Aorta (tissue), 5 donors: ENCODE measurements around the gene IDE. TPM values are rescaled to one million over a fixed set of nuclear protein-coding genes. Genes with fewer than 3 reads are reported as not detected.
A peak's percentile ranks its signal among the peaks of the same experiment; 100 is the strongest.

ENCODE experiments used
- ATAC-seq: fragments of 200-7000 bp; cut with Tn5 transposase; one replicate; pipeline ENCODE4 v1.9.1; 2022; ENCODE audit warnings: moderate library complexity; ENCODE audit not compliant: low FRiP score
- DNase-seq, 2 donors: peaks; one replicate each; pipeline ENCODE4 v3.0.0-alpha.2; 2020
- H3K27ac ChIP-seq, 2 donors: one replicate each; pipeline ENCODE4 v1.5.1; 2013; ENCODE audit warnings: low read length in 2 of 2, mild to moderate bottlenecking in 2 of 2, moderate library complexity in 2 of 2, control low read depth in 1 of 2, inconsistent platforms in 1 of 2, low read depth in 1 of 2
- H3K27me3 ChIP-seq, 2 donors: one replicate each; pipeline ENCODE4 v1.6.1; 2013; ENCODE audit warnings: control low read depth in 1 of 2, low read length in 1 of 2, mild to moderate bottlenecking in 1 of 2, moderate library complexity in 1 of 2; ENCODE audit not compliant: insufficient read depth in 2 of 2, control insufficient read depth in 1 of 2
- H3K36me3 ChIP-seq, 2 donors: one replicate each; pipeline ENCODE4 v1.6.1; 2013; ENCODE audit warnings: control low read depth in 1 of 2, low read length in 1 of 2, mild to moderate bottlenecking in 1 of 2; ENCODE audit not compliant: insufficient read depth in 2 of 2, control insufficient read depth in 1 of 2
- H3K4me1 ChIP-seq, 2 donors: one replicate each; pipeline ENCODE4 v1.6.1; 2013; ENCODE audit warnings: low read length in 2 of 2, control low read depth in 1 of 2, mild to moderate bottlenecking in 1 of 2, moderate library complexity in 1 of 2; ENCODE audit not compliant: insufficient read depth in 2 of 2, control insufficient read depth in 1 of 2
- H3K4me3 ChIP-seq, 2 donors: one replicate each; pipeline ENCODE4 v1.5.1; 2013; ENCODE audit warnings: low read length in 2 of 2, control low read depth in 1 of 2, mild to moderate bottlenecking in 1 of 2
- H3K9me3 ChIP-seq: one replicate; pipeline ENCODE4 v1.6.1; 2013; ENCODE audit warnings: mild to moderate bottlenecking, low read length; ENCODE audit not compliant: control insufficient read depth
- WGBS, 2 donors: extraction: QIAGEN DNeasy Blood & Tissue Kit; methylation state at CpG; one replicate each; pipeline ENCODE4 v1.1.7; 2013; 5-methylcytosine and 5-hydroxymethylcytosine counted together
- intact Hi-C, 2 donors: fragments of 100-400 bp; cut with DNase I; formaldehyde crosslinking; loops; one replicate each; pipeline versions ENCODE4 v1.14.2 to v1.15.0; 2022
- polyA plus RNA-seq, 2 donors: library from polyadenylated mRNA; stranded (reverse); fragments of 200-250 nt; gene quantifications; one replicate each; pipeline ENCODE4 v1.2.3, GENCODE V29; 2013
- total RNA-seq, 2 donors: library from RNA; stranded (reverse); fragmentation: NEBNext Ultra II Directional; extraction: Animal tissue kit (Norgen Biotek cat#: 25700); gene quantifications; one replicate each; pipeline ENCODE4 v1.2.1, GENCODE V29; 2021
- donor health status: healthy with polysubstance abuse.
- donor health status: Bipolar disorder and iron deficiency.
- donor health status: DM: no; HTN: no; CAD: no.
- donor health status: DM: no; HTN: no; CAD: no.
- donor health status: DM: yes; HTN: yes; CAD: no.

The IDE gene
- total and polyA plus RNA-seq, 4 donors = 8.8 to 42.3 (median 21.0) TPM

DNA sequence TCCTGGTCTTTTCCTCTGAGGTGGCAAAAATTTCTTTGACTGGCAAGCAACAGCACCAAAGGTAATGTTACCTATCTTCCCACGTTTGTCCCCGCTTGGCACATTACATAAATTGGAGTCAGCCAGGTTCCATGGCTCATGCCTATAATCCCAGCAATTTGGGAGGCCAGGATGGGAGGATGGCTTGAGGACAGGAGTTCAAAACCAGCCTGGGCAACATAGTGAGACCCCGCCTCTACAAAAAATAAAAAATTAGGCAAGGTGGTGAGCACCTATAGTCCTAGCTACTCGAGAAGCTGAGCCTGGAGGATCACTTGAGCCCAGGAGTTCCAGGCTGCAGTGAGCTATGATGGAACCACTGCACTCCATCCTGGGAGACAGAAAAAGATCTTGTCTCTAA is 139.5 kb downstream of the IDE start:
- Histone ChIP-seq H3K36me3 (no peaks in the 10 kb centered on the region), H3K4me1 (no peaks in the 10 kb centered on the region), H3K27me3 (no peaks in the 10 kb centered on the region), H3K9me3 (no peaks in the 10 kb centered on the region), H3K27ac (no peak overlapping the region), H3K4me3 (no peak overlapping the region)
- no peak for DNase-seq
- no peak for ATAC-seq
- WGBS, 2 donors = 91 to 95% methylated on average over 4 of the region's 4 CpGs
- intact Hi-C loops = loop anchor here (2.0 to 10.0 kb wide), 2 partner anchors 348 to 510 kb away; partner anchors contain the start of gene BTAF1 (in 1 of the 2)

- intact Hi-C loops = loop anchor here in 1 of 2 donors (10.0 kb wide), 1 partner anchor 508 kb away; the partner anchor contains the start of gene BTAF1
- H3K4me3 ChIP-seq = no peak overlapping the region
- no peaks in the 10 kb centered on the region for H3K9me3 ChIP-seq
- no peak for ATAC-seq
- no peaks in the 10 kb centered on the region for H3K27me3 ChIP-seq
- no peaks in the 10 kb centered on the region for H3K4me1 ChIP-seq
- no peak for DNase-seq
- no peak overlapping the region for H3K27ac ChIP-seq
- 47 to 57% methylated on average over 4 of the region's 4 CpGs for WGBS, 2 donors
- H3K36me3 ChIP-seq = no peaks in the 10 kb centered on the region
These were observed 141.3 kb downstream of the IDE start for GRCh38 chr10:92432596-92432995.

DNA sequence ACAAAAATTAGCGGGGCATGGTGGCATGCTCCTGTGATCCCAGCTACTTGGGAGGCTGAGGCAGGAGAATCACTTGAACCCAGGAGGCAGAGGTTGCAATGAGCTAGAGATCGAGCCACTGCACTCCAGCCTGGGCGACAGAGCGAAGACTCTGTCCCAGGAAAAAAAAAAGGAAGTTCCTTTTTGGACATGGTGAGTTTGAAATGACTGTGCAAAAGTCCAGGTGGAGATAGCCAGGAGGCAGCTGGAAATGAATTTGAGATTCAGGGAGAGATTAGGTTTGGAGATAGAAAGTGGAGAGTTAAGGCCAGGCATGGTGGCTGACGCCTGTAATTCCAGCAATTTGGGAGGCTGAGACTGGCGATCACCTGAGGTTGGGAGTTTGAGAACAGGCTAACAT is 143.8 kb downstream of the IDE start:
- DNase-seq (no peak), ATAC-seq (no peak)
- no peaks in the 10 kb centered on the region for H3K27me3 ChIP-seq
- no peaks in the 10 kb centered on the region for H3K36me3 ChIP-seq
- 94 to 95% methylated on average over 6 of the region's 6 CpGs for WGBS, 2 donors
- no peaks in the 10 kb centered on the region for H3K9me3 ChIP-seq
- no peak overlapping the region for H3K4me3 ChIP-seq
- no peak overlapping the region for H3K27ac ChIP-seq
- H3K4me1 ChIP-seq = no peaks in the 10 kb centered on the region
- intact Hi-C loops = loop anchor here in 1 of 2 donors (10.0 kb wide), 1 partner anchor 505 kb away; the partner anchor contains the start of gene BTAF1

DNA sequence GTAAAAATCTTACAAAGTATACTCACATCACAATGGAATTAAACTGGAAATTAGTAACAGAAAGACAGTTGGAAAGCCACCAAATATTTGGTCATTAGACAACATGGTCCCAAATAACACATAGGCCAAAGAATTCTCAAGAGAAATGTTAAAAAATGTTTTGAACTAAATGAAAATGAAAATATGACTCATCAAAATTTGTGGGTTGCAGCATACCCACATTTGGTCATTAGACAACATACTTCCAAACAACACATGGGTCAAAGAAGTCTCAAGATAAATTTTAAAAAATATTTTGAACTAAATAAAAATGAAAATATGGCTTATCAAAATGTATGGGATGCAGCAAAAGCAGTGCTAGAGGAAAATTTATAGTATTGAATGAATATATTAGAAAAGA is 152.3 kb downstream of the IDE start:
- no peak overlapping the region for H3K4me3 ChIP-seq
- no peaks in the 10 kb centered on the region for H3K4me1 ChIP-seq
- H3K27ac ChIP-seq = no peak overlapping the region
- no peaks in the 10 kb centered on the region for H3K36me3 ChIP-seq
- peaks cover 1% of the 10 kb centered on the region for H3K9me3 ChIP-seq
- DNase-seq = no peak
- no peaks in the 10 kb centered on the region for H3K27me3 ChIP-seq
- no peak for ATAC-seq
- intact Hi-C loops = no loop called here

GRCh38 chr10:92420546-92421275 is 153.2 kb downstream of the IDE start:
- H3K27ac ChIP-seq = no peak overlapping the region
- H3K4me1 ChIP-seq = no peaks in the 10 kb centered on the region
- intact Hi-C loops = no loop called here
- DNase-seq (no peak), ATAC-seq (no peak)
- H3K9me3 ChIP-seq = peaks cover 1% of the 10 kb centered on the region
- peak overlapping the region; percentile 4 to 14 for H3K4me3 ChIP-seq
- no peaks in the 10 kb centered on the region for H3K36me3 ChIP-seq
- 11 to 13% methylated on average over 46 of the region's 46 CpGs for WGBS, 2 donors
- H3K27me3 ChIP-seq = no peaks in the 10 kb centered on the region

DNA sequence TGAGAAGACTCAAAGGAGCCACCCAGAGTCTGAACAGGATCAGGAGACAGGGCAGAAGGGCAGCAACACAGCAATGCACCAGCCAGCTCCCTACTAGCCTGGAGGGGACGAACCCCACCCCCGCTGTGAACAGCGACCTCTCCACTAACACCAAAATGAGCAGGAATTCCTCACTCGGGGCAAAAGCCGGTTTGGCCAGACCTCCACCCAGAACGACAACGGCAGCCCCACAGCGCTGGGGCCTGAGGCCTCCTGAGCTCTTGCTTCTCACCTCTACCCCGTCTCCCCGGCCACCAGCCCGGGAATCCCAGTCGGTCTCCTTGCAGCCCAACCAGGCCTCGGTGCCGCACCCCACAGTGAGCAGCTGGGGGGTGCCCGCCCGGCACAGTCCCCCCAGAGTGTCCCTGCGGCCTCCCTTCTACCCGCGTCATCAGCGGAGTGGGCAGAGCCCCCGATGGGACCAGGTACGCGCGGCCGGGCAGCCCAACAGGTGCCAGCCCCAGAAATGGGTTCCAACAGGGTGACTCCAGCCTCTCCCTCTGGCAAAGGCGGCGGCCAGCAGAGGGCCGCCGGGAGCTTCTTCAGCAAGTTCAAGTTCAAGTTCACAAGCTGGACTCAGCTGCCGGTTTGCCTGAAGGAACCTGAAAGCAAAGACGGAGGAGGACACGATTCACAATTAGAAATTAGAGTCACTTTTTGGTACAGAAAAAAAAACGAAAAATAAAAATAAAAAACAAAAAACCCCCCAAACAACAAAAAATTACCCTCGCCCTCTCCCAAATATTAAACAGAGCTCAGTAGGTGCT is 153.9 kb downstream of the IDE start:
- Histone ChIP-seq H3K27me3 (no peaks in the 10 kb centered on the region), H3K27ac (no peak overlapping the region), H3K36me3 (no peaks in the 10 kb centered on the region), H3K4me1 (no peaks in the 10 kb centered on the region), H3K9me3 (peaks cover 1% of the 10 kb centered on the region), H3K4me3 (peak overlapping the region; percentile 4 to 14)
- intact Hi-C loops = no loop called here
- peak; percentile 67 to 79 for DNase-seq
- ATAC-seq = peak; percentile 73
- 31 to 35% methylated on average over 33 to 34 of the region's 34 CpGs for WGBS, 2 donors

GRCh38 chr10:92418891-92419290 is 155.0 kb downstream of the IDE start:
- intact Hi-C loops = no loop called here
- no peak for DNase-seq
- no peak overlapping the region for H3K27ac ChIP-seq
- no peaks in the 10 kb centered on the region for H3K4me1 ChIP-seq
- no peak overlapping the region for H3K4me3 ChIP-seq
- 90% methylated on average over 7 of the region's 7 CpGs for WGBS, 2 donors
- no peaks in the 10 kb centered on the region for H3K27me3 ChIP-seq
- ATAC-seq = no peak
- no peaks in the 10 kb centered on the region for H3K36me3 ChIP-seq
- peaks cover 1% of the 10 kb centered on the region for H3K9me3 ChIP-seq

DNA sequence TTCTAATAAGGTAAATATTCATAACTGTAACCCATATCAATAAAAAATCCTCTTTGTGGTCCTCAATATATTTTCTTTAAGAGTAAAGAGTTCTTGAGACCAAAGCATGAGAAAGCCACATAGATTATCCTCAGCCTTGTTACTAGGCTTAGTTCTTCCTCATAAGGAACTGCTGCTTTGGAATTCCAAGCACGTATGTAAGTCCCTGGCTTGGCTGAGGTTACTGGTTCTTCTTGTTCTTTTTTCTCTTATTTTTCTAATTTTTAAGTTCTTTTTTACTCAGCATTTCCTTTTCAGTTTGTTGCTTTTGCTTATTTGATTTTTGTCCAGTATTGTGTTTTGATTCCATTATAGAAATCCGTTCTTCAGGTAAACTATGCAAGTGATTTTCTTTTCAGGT is 155.7 kb downstream of the IDE start:
- intact Hi-C loops = no loop called here
- no peaks in the 10 kb centered on the region for H3K4me1 ChIP-seq
- H3K27ac ChIP-seq = no peak overlapping the region
- H3K27me3 ChIP-seq = no peaks in the 10 kb centered on the region
- WGBS, 2 donors = 71% methylated on average over 2 of the region's 2 CpGs
- DNase-seq = no peak
- no peak overlapping the region for H3K4me3 ChIP-seq
- H3K9me3 ChIP-seq = peaks cover under 1% of the 10 kb centered on the region
- ATAC-seq = no peak
- no peaks in the 10 kb centered on the region for H3K36me3 ChIP-seq

- Histone ChIP-seq H3K9me3 (no peaks in the 10 kb centered on the region), H3K4me3 (no peak overlapping the region), H3K27ac (no peak overlapping the region), H3K4me1 (no peaks in the 10 kb centered on the region), H3K27me3 (no peaks in the 10 kb centered on the region), H3K36me3 (no peaks in the 10 kb centered on the region)
- DNase-seq = no peak
- intact Hi-C loops = no loop called here
- WGBS, 2 donors = 46 to 47% methylated on average over 4 of the region's 4 CpGs
- ATAC-seq = no peak
These were observed 160.4 kb downstream of the IDE start for GRCh38 chr10:92413519-92413918.
